ENCODE results near the gene FER.

FER gene

GRCh38 chr5:109089191-109089590 is 341.5 kb downstream of the FER start:
- in situ Hi-C loops (cut with HindIII; ENCODE audit: low sequenced_read_pairs), result no loop called here

GRCh38 chr5:109099081-109099480 is 351.4 kb downstream of the FER start:
- in situ Hi-C loops (cut with HindIII; ENCODE audit: low sequenced_read_pairs), result no loop called here

- in situ Hi-C loops (cut with HindIII; ENCODE audit: low sequenced_read_pairs), result no loop called here
Measured at GRCh38 chr5:109100971-109101370, 353.3 kb downstream of the FER start.

GRCh38 chr5:109102096-109102690 is 354.5 kb downstream of the FER start:
- in situ Hi-C loops (cut with HindIII; ENCODE audit: low sequenced_read_pairs), result no loop called here

GRCh38 chr5:109105631-109106267 is 358.1 kb downstream of the FER start:
- in situ Hi-C loops (cut with HindIII; ENCODE audit: low sequenced_read_pairs), result no loop called here

- in situ Hi-C loops (cut with HindIII; ENCODE audit: low sequenced_read_pairs), result no loop called here
Measured at GRCh38 chr5:109111680-109112079, 364.0 kb downstream of the FER start.

- in situ Hi-C loops (cut with HindIII; ENCODE audit: low sequenced_read_pairs), result no loop called here
Measured at GRCh38 chr5:109113608-109114007, 365.9 kb downstream of the FER start.

GRCh38 chr5:109121225-109121624 is 373.5 kb downstream of the FER start:
- in situ Hi-C loops (cut with HindIII; ENCODE audit: low sequenced_read_pairs), result no loop called here

- in situ Hi-C loops (cut with HindIII; ENCODE audit: low sequenced_read_pairs), result no loop called here
Measured at GRCh38 chr5:109125755-109126429, 378.2 kb downstream of the FER start.

- in situ Hi-C loops (cut with HindIII; ENCODE audit: low sequenced_read_pairs), result no loop called here
Measured at GRCh38 chr5:109126481-109126880, 378.8 kb downstream of the FER start.

- in situ Hi-C loops (cut with HindIII; ENCODE audit: low sequenced_read_pairs), result no loop called here
Measured at GRCh38 chr5:109136906-109137305, 389.2 kb downstream of the FER start.

- in situ Hi-C loops (cut with HindIII; ENCODE audit: low sequenced_read_pairs), result no loop called here
Measured at GRCh38 chr5:109141222-109142200, 393.8 kb downstream of the FER start.

- in situ Hi-C loops (cut with HindIII; ENCODE audit: low sequenced_read_pairs), result no loop called here
Measured at GRCh38 chr5:109143031-109143430, 395.3 kb downstream of the FER start.

GRCh38 chr5:109145139-109145538 is 397.4 kb downstream of the FER start:
- in situ Hi-C loops (cut with HindIII; ENCODE audit: low sequenced_read_pairs), result no loop called here

GRCh38 chr5:109146591-109146990 is 398.9 kb downstream of the FER start:
- in situ Hi-C loops (cut with HindIII; ENCODE audit: low sequenced_read_pairs), result no loop called here

- in situ Hi-C loops (cut with HindIII; ENCODE audit: low sequenced_read_pairs), result no loop called here
Measured at GRCh38 chr5:109152565-109152964, 404.9 kb downstream of the FER start.

GRCh38 chr5:109155625-109156024 is 407.9 kb downstream of the FER start:
- in situ Hi-C loops (cut with HindIII; ENCODE audit: low sequenced_read_pairs), result no loop called here

- in situ Hi-C loops (cut with HindIII; ENCODE audit: low sequenced_read_pairs), result no loop called here
Measured at GRCh38 chr5:109156885-109157284, 409.2 kb downstream of the FER start.

GRCh38 chr5:109160468-109160867 is 412.8 kb downstream of the FER start:
- in situ Hi-C loops (cut with HindIII; ENCODE audit: low sequenced_read_pairs), result no loop called here

GRCh38 chr5:109161914-109162683 is 414.4 kb downstream of the FER start:
- in situ Hi-C loops (cut with HindIII; ENCODE audit: low sequenced_read_pairs), result no loop called here
